Right renal pelvis (tissue), 4 donors: Measurements from ENCODE around the gene SLIT2. TPM values are rescaled to one million over a fixed set of nuclear protein-coding genes. Genes with fewer than 3 reads are reported as not detected.

ENCODE experiments used
- DNase-seq, 4 donors: peaks; one replicate each; pipeline ENCODE4 v3.0.0-alpha.2; 2013; ENCODE audit warnings: low read depth in 4 of 4, low spot score in 3 of 4, missing footprints in 1 of 4
- polyA plus RNA-seq, 4 donors: library from polyadenylated mRNA; unstranded; fragments of 120-200 nt; gene quantifications; one replicate each; pipeline ENCODE4 v1.2.1, GENCODE V29; 2013; ENCODE audit not compliant: insufficient read length in 4 of 4

SLIT2 gene
- polyA plus RNA-seq, 4 donors = 46.9 to 55.6 (median 53.1) TPM

- no peak for DNase-seq
Observed at GRCh38 chr4:20298986-20299385, 47.3 kb downstream of the SLIT2 start.

GRCh38 chr4:20299515-20299914, 47.8 kb downstream of the SLIT2 start:
- DNase-seq = no peak

GRCh38 chr4:20301161-20301560, 49.5 kb downstream of the SLIT2 start:
- no peak for DNase-seq
